HL-60 (cell line): Measurements from ENCODE around the gene WDR20.

Experiments
- SPI1 ChIP-seq: IDR thresholded peaks from 2 replicates; pipeline ENCODE4 v1.6.1; 2012; ENCODE audit warnings: low read depth, mild to moderate bottlenecking, borderline replicate concordance
- TF ChIP-seq, protein P1 (sequence below): IDR thresholded peaks from one replicate; pipeline ENCODE4 v1.5.1; 2011; ENCODE audit warnings: low read length, control low read depth, inconsistent platforms; ENCODE audit not compliant: insufficient read depth

DNA sequence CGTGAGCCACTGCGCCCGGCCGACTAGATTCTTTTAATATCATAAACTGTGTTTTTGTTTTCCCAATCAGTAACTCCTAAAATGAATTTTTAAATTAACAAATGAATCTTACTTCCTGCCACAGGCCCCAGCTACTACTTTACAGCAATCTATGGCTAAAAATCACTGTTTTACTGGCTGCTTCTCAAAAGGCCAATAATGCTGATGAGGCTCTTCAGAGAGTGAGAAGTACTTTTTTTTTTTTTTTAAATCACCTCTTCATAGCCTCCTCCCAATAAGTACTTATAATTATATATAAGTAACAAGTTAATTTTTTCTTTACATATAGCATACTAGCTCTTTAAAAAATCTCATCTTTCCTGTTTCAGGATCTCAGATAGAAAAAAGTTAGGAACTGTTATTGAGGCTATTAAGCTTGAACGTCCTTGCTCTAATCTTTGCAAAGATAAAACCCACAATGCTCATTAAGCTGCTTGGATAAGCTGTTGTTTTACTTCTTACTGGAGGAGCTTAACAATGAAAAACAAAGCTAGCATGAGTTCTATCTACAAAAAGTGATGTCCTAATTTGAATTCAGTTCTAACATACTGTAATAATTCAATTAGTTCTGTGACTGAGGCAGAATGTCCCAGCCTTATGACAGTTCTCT is 12.8 kb upstream of the WDR20 start:
- TF ChIP-seq, protein P1, sequence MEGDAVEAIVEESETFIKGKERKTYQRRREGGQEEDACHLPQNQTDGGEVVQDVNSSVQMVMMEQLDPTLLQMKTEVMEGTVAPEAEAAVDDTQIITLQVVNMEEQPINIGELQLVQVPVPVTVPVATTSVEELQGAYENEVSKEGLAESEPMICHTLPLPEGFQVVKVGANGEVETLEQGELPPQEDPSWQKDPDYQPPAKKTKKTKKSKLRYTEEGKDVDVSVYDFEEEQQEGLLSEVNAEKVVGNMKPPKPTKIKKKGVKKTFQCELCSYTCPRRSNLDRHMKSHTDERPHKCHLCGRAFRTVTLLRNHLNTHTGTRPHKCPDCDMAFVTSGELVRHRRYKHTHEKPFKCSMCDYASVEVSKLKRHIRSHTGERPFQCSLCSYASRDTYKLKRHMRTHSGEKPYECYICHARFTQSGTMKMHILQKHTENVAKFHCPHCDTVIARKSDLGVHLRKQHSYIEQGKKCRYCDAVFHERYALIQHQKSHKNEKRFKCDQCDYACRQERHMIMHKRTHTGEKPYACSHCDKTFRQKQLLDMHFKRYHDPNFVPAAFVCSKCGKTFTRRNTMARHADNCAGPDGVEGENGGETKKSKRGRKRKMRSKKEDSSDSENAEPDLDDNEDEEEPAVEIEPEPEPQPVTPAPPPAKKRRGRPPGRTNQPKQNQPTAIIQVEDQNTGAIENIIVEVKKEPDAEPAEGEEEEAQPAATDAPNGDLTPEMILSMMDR: no peak
- no peak for TF ChIP-seq SPI1
